HepG2 (cell line): ENCODE data around the gene JPH4. TPM values are rescaled to one million over a fixed set of nuclear protein-coding genes. Genes with fewer than 3 reads are reported as not detected.

Experiments
- ATAC-seq: fragments of 200-7000 bp; cut with Tn5 transposase; 3 replicates; pipeline ENCODE4 v1.9.1; 2020; ENCODE audit warnings: mild to moderate bottlenecking, moderate library complexity
- BruUV-seq: library from RNA; stranded (reverse); fragments of 400-500 nt; replicated peaks from 2 replicates; lab custom pipeline; 2021; lab: Mats Ljungman, UMichigan
- CTCF ChIA-PET: fragments of 300-600 bp; formaldehyde crosslinking; extraction: SDS; loops from one replicate; lab custom pipeline; 2021; ENCODE audit warnings: low total read pairs, inconsistent platforms, low intra/inter-chr PET ratio; lab: Yijun Ruan, JAX
- POLR2A ChIA-PET: fragments of 350-600 bp; sonication (Branson Sonifier 250); formaldehyde crosslinking; loops from one replicate; lab custom pipeline; 2020; ENCODE audit warnings: antibody characterized with exemption, inconsistent platforms; lab: Yijun Ruan, JAX
- DNase-seq: peaks from one replicate; pipeline ENCODE4 v3.0.0-alpha.2; 2015; ENCODE audit warnings: low spot score
- FAIRE-seq: peaks from 3 replicates; lab custom pipeline; 2011; peaks lifted over from hg19 to GRCh38; lab: Jason Lieb, UNC
- H2AFZ ChIP-seq: one replicate; pipeline ENCODE4 v1.6.1; 2011; ENCODE audit warnings: low read length, inconsistent platforms
- H3K27ac ChIP-seq: fragments of 300-600 bp; 3 replicates; pipeline ENCODE4 v1.8.0; 2011; ENCODE audit warnings: mixed run types, mild to moderate bottlenecking, mixed read lengths, low read length, inconsistent platforms; ENCODE audit not compliant: insufficient read depth; ENCODE audit errors: extremely low read length
- H3K27me3 ChIP-seq, 2 experiments: fragments of 200-600 bp in 1 of 2; 2 replicates in 1 of 2; 3 replicates in 1 of 2; pipeline versions ENCODE4 v1.6.0 to v1.8.0; 2011; ENCODE audit warnings: low read length in 2 of 2, mild to moderate bottlenecking in 2 of 2, moderate library complexity in 2 of 2, inconsistent platforms in 1 of 2; ENCODE audit not compliant: insufficient read depth in 2 of 2, control insufficient read depth in 1 of 2
- H3K36me3 ChIP-seq, 2 experiments: fragments of 200-600 bp in 1 of 2; replicated peaks in 1 of 2; 2 replicates in 1 of 2; 3 replicates in 1 of 2; pipeline versions ENCODE4 v1.5.1 to v1.8.0; 2011; ENCODE audit warnings: low read length in 2 of 2, inconsistent platforms in 1 of 2; ENCODE audit not compliant: insufficient read depth in 2 of 2, control insufficient read depth in 1 of 2
- H3K4me1 ChIP-seq: 2 replicates; pipeline ENCODE4 v1.5.1; 2012; ENCODE audit warnings: low read length, inconsistent platforms; ENCODE audit not compliant: insufficient read depth
- H3K4me2 ChIP-seq: 2 replicates; pipeline ENCODE4 v1.6.0; 2011; ENCODE audit warnings: low read depth, low read length, inconsistent platforms
- H3K4me3 ChIP-seq, 3 experiments: fragments of 200-600 bp in 1 of 3; sonication (generic), shearing (Covaris generic) in 1 of 3; replicated peaks in 1 of 3; 2 replicates each; pipeline ENCODE4 v1.5.1; 2011 to 2016; ENCODE audit warnings: low read length in 3 of 3, inconsistent platforms in 2 of 3, low read depth in 2 of 3, mild to moderate bottlenecking in 2 of 3, control low read depth in 1 of 3, mixed read lengths in 1 of 3; ENCODE audit not compliant: insufficient read depth in 1 of 3
- H3K79me2 ChIP-seq: one replicate; pipeline ENCODE4 v1.6.1; 2011; ENCODE audit warnings: low read length, inconsistent platforms; ENCODE audit not compliant: insufficient read depth
- H3K9ac ChIP-seq: 2 replicates; pipeline ENCODE4 v1.6.0; 2011; ENCODE audit warnings: mild to moderate bottlenecking, low read depth, low read length, inconsistent platforms; ENCODE audit not compliant: insufficient read depth
- H3K9me3 ChIP-seq: 2 replicates; pipeline ENCODE4 v1.5.1; 2012; ENCODE audit warnings: mild to moderate bottlenecking, low read length
- H4K20me1 ChIP-seq: 2 replicates; pipeline ENCODE4 v1.6.0; 2011; ENCODE audit warnings: inconsistent platforms, mild to moderate bottlenecking, low read length, moderate library complexity; ENCODE audit not compliant: insufficient read depth
- HDAC6 ChIP-seq: fragments of 200-600 bp; sonication (generic); IDR thresholded peaks from 2 replicates; pipeline ENCODE4 v1.7.0; 2017; ENCODE audit warnings: mild to moderate bottlenecking, antibody characterized with exemption, low read length, low read depth
- KLF13 ChIP-seq: sonication (generic); formaldehyde crosslinking; IDR thresholded peaks from 2 replicates; pipeline ENCODE4 v1.4.0; 2020; ENCODE audit warnings: mild to moderate bottlenecking, missing genetic modification reagents
- STAG1 ChIP-seq: sonication (generic); formaldehyde crosslinking; IDR thresholded peaks from 2 replicates; pipeline ENCODE4 v1.4.0; 2020; ENCODE audit warnings: missing genetic modification reagents
- TCF7L2 ChIP-seq: IDR thresholded peaks from 2 replicates; pipeline ENCODE4 v1.6.1; 2011; ENCODE audit warnings: mild to moderate bottlenecking, low read depth, low read length, moderate library complexity
- ZNF44 ChIP-seq: sonication (generic); formaldehyde crosslinking; IDR thresholded peaks from 2 replicates; pipeline ENCODE4 v1.5.1; 2020; ENCODE audit warnings: mild to moderate bottlenecking, missing genetic modification reagents
- ZNF460 ChIP-seq: sonication (generic); formaldehyde crosslinking; IDR thresholded peaks from 2 replicates; pipeline ENCODE4 v1.5.1; 2020; ENCODE audit warnings: missing genetic modification reagents, mild to moderate bottlenecking, borderline replicate concordance
- WGBS: methylation state at CpG from one replicate; pipeline ENCODE4 v1.1.6; 2017; ENCODE audit warnings: low lambda C conversion rate; 5-methylcytosine and 5-hydroxymethylcytosine counted together
- in situ Hi-C: cut with HindIII; loops from 2 replicates; pipeline ENCODE4 v1.10.0; 2017; ENCODE audit warnings: low pct_unique_long_range_greater_than_20kb; ENCODE audit not compliant: extremely low pct_ligation_motif_present
- intact Hi-C: fragments of 100-400 bp; cut with micrococcal nuclease; formaldehyde crosslinking; loops from one replicate; pipeline ENCODE4 v1.10.0; 2022; ENCODE audit not compliant: unreplicated experiment
- polyA plus RNA-seq, 8 experiments: library from polyadenylated mRNA; depleted of rRNA in 3 of 8; stranded (reverse) in 7 of 8; unstranded in 1 of 8; fragments of >200 nt; fragmentation: Illumina TruSeq in 4 of 8; extraction: Trizol in 4 of 8; gene quantifications; 2 replicates each; pipeline versions ENCODE4 v1.2.1 to v1.2.3, GENCODE V29; 2011 to 2016; ENCODE audit warnings: low read depth in 4 of 8, missing spikeins in 1 of 8, mixed read lengths in 1 of 8; ENCODE audit not compliant: insufficient read depth in 1 of 8
- total RNA-seq, 5 experiments: library from RNA; depleted of rRNA; stranded (reverse); fragments of >200 nt; fragmentation: Illumina TruSeq; extraction: Trizol; gene quantifications; 2 replicates each; pipeline ENCODE4 v1.2.3, GENCODE V29; 2016; ENCODE audit warnings: low read depth in 1 of 5
- TF ChIP-seq, protein P1 (sequence below): sonication (generic); formaldehyde crosslinking; IDR thresholded peaks from 2 replicates; pipeline ENCODE4 v1.9.0; 2021; ENCODE audit warnings: missing genetic modification reagents, mild to moderate bottlenecking, borderline replicate concordance
- TF ChIP-seq, protein P2 (sequence below): sonication (generic); formaldehyde crosslinking; IDR thresholded peaks from 2 replicates; pipeline ENCODE4 v1.5.0; 2020; ENCODE audit warnings: missing genetic modification reagents
- TF ChIP-seq, protein P3 (sequence below): sonication (generic); formaldehyde crosslinking; IDR thresholded peaks from 2 replicates; pipeline ENCODE4 v1.4.0; 2020; ENCODE audit warnings: mild to moderate bottlenecking, missing genetic modification reagents

Gene JPH4
- total and polyA plus RNA-seq, 2 of the 13 experiments (the other 11 are each of a cell fraction or from before 2014, with no cell fraction given): 0.08 to 0.22 TPM

DNA sequence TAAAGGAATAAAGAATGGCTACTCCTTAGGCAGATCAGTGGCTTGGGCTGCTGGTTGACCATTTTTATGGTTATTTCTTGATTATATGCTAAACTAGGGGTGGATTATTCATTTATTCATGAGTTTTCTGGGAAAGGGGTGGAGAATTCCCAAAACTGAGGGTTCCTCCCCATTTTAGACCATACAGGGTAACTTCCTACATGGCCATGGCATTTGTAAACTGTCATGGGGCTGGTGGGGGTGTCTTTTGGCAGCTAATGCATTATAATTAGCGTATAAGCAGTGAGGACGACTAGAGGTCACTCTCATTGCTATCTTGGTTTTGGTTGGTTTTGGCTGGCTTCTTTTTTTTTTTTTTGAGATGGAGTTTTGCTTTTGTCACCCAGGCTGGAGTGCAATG is 25.6 kb upstream of the JPH4 start:
- H2AFZ ChIP-seq: no peak overlapping the region
- FAIRE-seq: no peak
- POLR2A ChIA-PET: interaction anchor here (1.2 to 10.5 kb wide), 4 partner anchors 7 to 34 kb away, joined by 3 to 267 read pairs (median 177); partner anchors contain the start of gene DHRS2
- peaks cover 5% of the 10 kb centered on the region; the same call in 1 of the 2 replicates for H3K9me3 ChIP-seq
- H3K79me2 ChIP-seq: no peaks in the 10 kb centered on the region
- DNase-seq: no peak
- H4K20me1 ChIP-seq: no peaks in the 10 kb centered on the region
- TF ChIP-seq HDAC6 (no peak), TCF7L2 (no peak), KLF13 (CRISPR knock-in tag) (no peak), ZNF44 (no peak), ZNF460 (CRISPR knock-in tag) (0 out of 2 replicates have a peak, but pooled peaks have one; percentile 6), STAG1 (CRISPR knock-in tag) (no peak)
- TF ChIP-seq, protein P1, sequence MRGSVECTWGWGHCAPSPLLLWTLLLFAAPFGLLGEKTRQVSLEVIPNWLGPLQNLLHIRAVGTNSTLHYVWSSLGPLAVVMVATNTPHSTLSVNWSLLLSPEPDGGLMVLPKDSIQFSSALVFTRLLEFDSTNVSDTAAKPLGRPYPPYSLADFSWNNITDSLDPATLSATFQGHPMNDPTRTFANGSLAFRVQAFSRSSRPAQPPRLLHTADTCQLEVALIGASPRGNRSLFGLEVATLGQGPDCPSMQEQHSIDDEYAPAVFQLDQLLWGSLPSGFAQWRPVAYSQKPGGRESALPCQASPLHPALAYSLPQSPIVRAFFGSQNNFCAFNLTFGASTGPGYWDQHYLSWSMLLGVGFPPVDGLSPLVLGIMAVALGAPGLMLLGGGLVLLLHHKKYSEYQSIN: no peak
- TF ChIP-seq, protein P2, sequence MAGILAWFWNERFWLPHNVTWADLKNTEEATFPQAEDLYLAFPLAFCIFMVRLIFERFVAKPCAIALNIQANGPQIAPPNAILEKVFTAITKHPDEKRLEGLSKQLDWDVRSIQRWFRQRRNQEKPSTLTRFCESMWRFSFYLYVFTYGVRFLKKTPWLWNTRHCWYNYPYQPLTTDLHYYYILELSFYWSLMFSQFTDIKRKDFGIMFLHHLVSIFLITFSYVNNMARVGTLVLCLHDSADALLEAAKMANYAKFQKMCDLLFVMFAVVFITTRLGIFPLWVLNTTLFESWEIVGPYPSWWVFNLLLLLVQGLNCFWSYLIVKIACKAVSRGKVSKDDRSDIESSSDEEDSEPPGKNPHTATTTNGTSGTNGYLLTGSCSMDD (CRISPR knock-in tag): no peak
- TF ChIP-seq, protein P3, sequence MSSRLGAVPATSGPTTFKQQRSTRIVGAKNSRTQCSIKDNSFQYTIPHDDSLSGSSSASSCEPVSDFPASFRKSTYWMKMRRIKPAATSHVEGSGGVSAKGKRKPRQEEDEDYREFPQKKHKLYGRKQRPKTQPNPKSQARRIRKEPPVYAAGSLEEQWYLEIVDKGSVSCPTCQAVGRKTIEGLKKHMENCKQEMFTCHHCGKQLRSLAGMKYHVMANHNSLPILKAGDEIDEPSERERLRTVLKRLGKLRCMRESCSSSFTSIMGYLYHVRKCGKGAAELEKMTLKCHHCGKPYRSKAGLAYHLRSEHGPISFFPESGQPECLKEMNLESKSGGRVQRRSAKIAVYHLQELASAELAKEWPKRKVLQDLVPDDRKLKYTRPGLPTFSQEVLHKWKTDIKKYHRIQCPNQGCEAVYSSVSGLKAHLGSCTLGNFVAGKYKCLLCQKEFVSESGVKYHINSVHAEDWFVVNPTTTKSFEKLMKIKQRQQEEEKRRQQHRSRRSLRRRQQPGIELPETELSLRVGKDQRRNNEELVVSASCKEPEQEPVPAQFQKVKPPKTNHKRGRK: no peak
- TF ChIP-seq, all 625 proteins: peak for 1
- Histone ChIP-seq H3K27ac (no peak overlapping the region), H3K9ac (no peak overlapping the region), H3K4me2 (no peak overlapping the region), H3K4me3 (no peak overlapping the region), H3K27me3 (no peaks in the 10 kb centered on the region), H3K36me3 (no peaks in the 10 kb centered on the region), H3K4me1 (peaks cover 87% of the 10 kb centered on the region)
- BruUV-seq: no TSS peak
- intact Hi-C loops: no loop called here
- in situ Hi-C loops: no loop called here
- WGBS: 95% methylated on average over 2 of the region's 2 CpGs
- CTCF ChIA-PET: interaction anchor here (2.1 kb wide), 1 partner anchor 15 kb away, joined by 9 read pairs; no protein-coding TSS in a partner anchor
- ATAC-seq: no peak
